ENCODE results near the gene GABBR2. TPM values are rescaled to one million over a fixed set of nuclear protein-coding genes. Genes with fewer than 3 reads are reported as not detected.

Gene GABBR2
- total RNA-seq, 1 donor from 2014 or later, result 116 TPM

DNA sequence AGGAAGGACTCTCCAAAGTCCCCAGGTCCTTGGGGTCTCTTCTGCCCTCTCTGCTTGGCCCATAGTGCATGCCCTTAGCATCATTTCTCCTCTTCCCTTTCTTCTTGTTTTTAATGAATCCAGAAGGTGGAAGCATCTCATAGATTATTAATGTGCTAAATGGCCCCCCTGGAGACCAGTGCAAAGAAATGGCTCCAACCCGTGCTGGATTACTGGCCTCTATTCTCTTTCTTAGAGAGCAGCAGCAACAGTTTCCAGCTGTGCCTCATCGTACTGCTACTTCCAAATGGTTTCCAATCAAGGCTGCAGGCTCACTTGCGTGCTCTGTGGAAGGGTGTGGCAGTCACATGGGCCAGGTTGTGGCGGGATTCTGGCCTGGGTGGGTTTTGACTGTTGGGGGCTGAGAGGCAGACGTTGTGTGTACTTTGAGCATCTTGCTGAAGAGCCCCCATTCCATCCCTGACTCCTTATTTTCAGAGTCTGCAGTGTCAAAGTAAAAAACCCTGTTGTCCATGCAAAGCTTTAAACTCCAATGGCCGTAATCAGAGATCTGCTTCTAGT, 139.7 kb downstream of the GABBR2 start:
- Mint-ChIP-seq H3K9me3 (ENCODE audit: unreplicated experiment) (peaks cover 20% of the 10 kb centered on the region), H3K27ac (ENCODE audit: unreplicated experiment) (peak overlapping the region; percentile 96), H3K4me1 (ENCODE audit: low read depth, unreplicated experiment) (peaks cover 48% of the 10 kb centered on the region), H3K4me3 (ENCODE audit: unreplicated experiment) (peak overlapping the region; percentile 40), H3K36me3 (ENCODE audit: unreplicated experiment) (no peaks in the 10 kb centered on the region), H3K27me3 (ENCODE audit: unreplicated experiment) (peaks cover 8% of the 10 kb centered on the region)
- peak; percentile 27 for DNase-seq
- TF ChIP-seq, protein P1, sequence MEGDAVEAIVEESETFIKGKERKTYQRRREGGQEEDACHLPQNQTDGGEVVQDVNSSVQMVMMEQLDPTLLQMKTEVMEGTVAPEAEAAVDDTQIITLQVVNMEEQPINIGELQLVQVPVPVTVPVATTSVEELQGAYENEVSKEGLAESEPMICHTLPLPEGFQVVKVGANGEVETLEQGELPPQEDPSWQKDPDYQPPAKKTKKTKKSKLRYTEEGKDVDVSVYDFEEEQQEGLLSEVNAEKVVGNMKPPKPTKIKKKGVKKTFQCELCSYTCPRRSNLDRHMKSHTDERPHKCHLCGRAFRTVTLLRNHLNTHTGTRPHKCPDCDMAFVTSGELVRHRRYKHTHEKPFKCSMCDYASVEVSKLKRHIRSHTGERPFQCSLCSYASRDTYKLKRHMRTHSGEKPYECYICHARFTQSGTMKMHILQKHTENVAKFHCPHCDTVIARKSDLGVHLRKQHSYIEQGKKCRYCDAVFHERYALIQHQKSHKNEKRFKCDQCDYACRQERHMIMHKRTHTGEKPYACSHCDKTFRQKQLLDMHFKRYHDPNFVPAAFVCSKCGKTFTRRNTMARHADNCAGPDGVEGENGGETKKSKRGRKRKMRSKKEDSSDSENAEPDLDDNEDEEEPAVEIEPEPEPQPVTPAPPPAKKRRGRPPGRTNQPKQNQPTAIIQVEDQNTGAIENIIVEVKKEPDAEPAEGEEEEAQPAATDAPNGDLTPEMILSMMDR (IDR thresholded peaks at IDR 0.05; ENCODE audit: partially characterized antibody, unreplicated experiment), result no peak

- no peak for DNase-seq
- Mint-ChIP-seq H3K27ac (ENCODE audit: unreplicated experiment) (peak overlapping the region; percentile 96), H3K27me3 (ENCODE audit: unreplicated experiment) (peaks cover 8% of the 10 kb centered on the region), H3K36me3 (ENCODE audit: unreplicated experiment) (no peaks in the 10 kb centered on the region), H3K4me3 (ENCODE audit: unreplicated experiment) (peak overlapping the region; percentile 40), H3K4me1 (ENCODE audit: low read depth, unreplicated experiment) (peaks cover 48% of the 10 kb centered on the region), H3K9me3 (ENCODE audit: unreplicated experiment) (peaks cover 20% of the 10 kb centered on the region)
- TF ChIP-seq, protein P1 (IDR thresholded peaks at IDR 0.05; ENCODE audit: partially characterized antibody, unreplicated experiment), result no peak
Observed at GRCh38 chr9:98568234-98568908, 140.4 kb downstream of the GABBR2 start.

- H3K36me3 Mint-ChIP-seq (ENCODE audit: unreplicated experiment), result no peaks in the 10 kb centered on the region
Observed at GRCh38 chr9:98567540-98568233, 141.0 kb downstream of the GABBR2 start.

DNA sequence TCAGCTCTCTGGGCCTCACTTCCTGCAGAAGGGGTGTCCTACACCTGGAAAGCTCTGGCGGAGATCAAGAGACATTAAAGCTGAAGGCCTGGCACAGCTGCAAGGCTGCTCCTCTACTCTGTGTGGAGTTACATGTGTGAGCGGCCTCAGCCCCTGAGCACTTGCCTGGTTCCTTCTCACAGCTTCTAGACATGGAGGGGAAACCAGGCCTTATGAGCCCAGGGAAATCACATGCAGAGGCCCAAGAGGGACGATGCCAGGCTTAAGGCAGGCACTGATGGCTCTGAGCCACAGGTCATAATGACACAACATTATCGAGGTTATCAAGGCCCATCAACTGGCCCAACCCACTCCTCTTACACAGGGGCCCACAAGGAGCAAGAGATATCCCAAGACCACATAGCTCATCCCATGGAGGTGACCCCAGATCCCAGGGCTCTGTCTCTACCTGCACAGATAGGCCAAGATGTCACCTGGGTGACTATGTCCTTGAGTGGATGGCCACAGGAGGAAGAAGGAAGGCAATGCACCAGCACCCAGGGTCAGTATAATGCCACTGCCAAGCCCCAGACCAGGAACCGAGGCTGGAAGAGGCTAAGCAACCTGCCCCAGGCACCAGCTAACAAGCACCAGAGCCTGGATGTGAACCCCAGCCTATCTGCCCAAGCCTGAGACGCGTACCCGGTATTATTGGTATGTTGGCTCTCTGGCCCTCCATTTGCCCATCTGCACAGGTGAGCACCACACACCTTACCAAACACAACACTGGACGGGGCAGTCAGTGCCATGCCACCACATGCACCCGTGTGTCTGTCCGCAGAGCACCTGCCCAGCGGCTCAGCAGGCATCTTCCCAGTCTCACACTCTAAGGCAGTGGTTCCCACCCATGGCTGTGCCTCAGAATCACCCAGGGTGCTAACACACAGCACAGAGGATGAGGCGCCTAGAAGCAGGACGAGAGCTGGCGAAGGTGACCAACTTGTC, 143.3 kb downstream of the GABBR2 start:
- Mint-ChIP-seq H3K36me3 (ENCODE audit: unreplicated experiment) (no peaks in the 10 kb centered on the region), H3K27me3 (ENCODE audit: unreplicated experiment) (peaks cover 4% of the 10 kb centered on the region), H3K27ac (ENCODE audit: unreplicated experiment) (no peak overlapping the region), H3K9me3 (ENCODE audit: unreplicated experiment) (peaks cover 19% of the 10 kb centered on the region), H3K4me3 (ENCODE audit: unreplicated experiment) (no peak overlapping the region), H3K4me1 (ENCODE audit: low read depth, unreplicated experiment) (peaks cover 34% of the 10 kb centered on the region)
- TF ChIP-seq, protein P1 (IDR thresholded peaks at IDR 0.05; ENCODE audit: partially characterized antibody, unreplicated experiment), result no peak
- no peak for DNase-seq

More at GRCh38 chr9:98567540-98568233, 141.0 kb downstream of the GABBR2 start:
- peaks cover 48% of the 10 kb centered on the region for H3K4me1 Mint-ChIP-seq (ENCODE audit: low read depth, unreplicated experiment)
- peaks cover 20% of the 10 kb centered on the region for H3K9me3 Mint-ChIP-seq (ENCODE audit: unreplicated experiment)
- H3K27me3 Mint-ChIP-seq (ENCODE audit: unreplicated experiment), result peaks cover 6% of the 10 kb centered on the region
- H3K27ac Mint-ChIP-seq (ENCODE audit: unreplicated experiment), result peak overlapping the region; percentile 96
- H3K4me3 Mint-ChIP-seq (ENCODE audit: unreplicated experiment), result no peak overlapping the region
- DNase-seq, result no peak
- TF ChIP-seq, protein P1 (IDR thresholded peaks at IDR 0.05; ENCODE audit: partially characterized antibody, unreplicated experiment), result no peak
